GM21529 (cell line): ENCODE data around the gene NAA20.

Experiments used
- ATAC-seq: cut with Tn5 transposase; IDR thresholded peaks from one replicate; pipeline ENCODE4 v1.9.1; 2021; ENCODE audit not compliant: unreplicated experiment

The NAA20 gene

GRCh38 chr20:20070871-20071726 is 53.9 kb downstream of the NAA20 start:
- ATAC-seq: no peak

- no peak for ATAC-seq
These were observed 56.7 kb downstream of the NAA20 start for GRCh38 chr20:20073801-20074371.

- no peak for ATAC-seq
These were observed 57.9 kb downstream of the NAA20 start for GRCh38 chr20:20075032-20075431.

GRCh38 chr20:20076297-20077065 is 59.3 kb downstream of the NAA20 start:
- ATAC-seq: no peak

- ATAC-seq: no peak
These were observed 60.9 kb downstream of the NAA20 start for GRCh38 chr20:20078041-20078440.

- no peak for ATAC-seq
These were observed 62.1 kb downstream of the NAA20 start for GRCh38 chr20:20079102-20079784.
